HG03469 (cell line): ENCODE measurements around the gene GPR15LG.

Source experiments
- ATAC-seq: cut with Tn5 transposase; IDR thresholded peaks from one replicate; pipeline ENCODE4 v1.9.1; 2021; ENCODE audit warnings: mild to moderate bottlenecking, moderate library complexity, moderate number of reproducible peaks; ENCODE audit not compliant: unreplicated experiment

GPR15LG gene

GRCh38 chr10:84191106-84191505, 17.5 kb downstream of the GPR15LG start:
- ATAC-seq, result no peak

- no peak for ATAC-seq
These were observed 19.7 kb downstream of the GPR15LG start for GRCh38 chr10:84193327-84193726.

- ATAC-seq, result no peak
These were observed 20.3 kb downstream of the GPR15LG start for GRCh38 chr10:84193846-84194423.

- no peak for ATAC-seq
These were observed 20.9 kb downstream of the GPR15LG start, which contains the start of gene CDHR1 for GRCh38 chr10:84194424-84195043. Gene CDHR1 (plus strand): TSS chr10:84194537. CDS start chr10:84194761, 224 bp downstream.

- ATAC-seq, result no peak
These were observed 21.6 kb downstream of the GPR15LG start for GRCh38 chr10:84195044-84195830.

- ATAC-seq, result no peak
These were observed 22.5 kb downstream of the GPR15LG start for GRCh38 chr10:84196083-84196482.

GRCh38 chr10:84196941-84197340, 23.3 kb downstream of the GPR15LG start:
- ATAC-seq, result no peak

GRCh38 chr10:84197643-84198042, 24.0 kb downstream of the GPR15LG start:
- no peak for ATAC-seq

- no peak for ATAC-seq
These were observed 24.8 kb downstream of the GPR15LG start for GRCh38 chr10:84198206-84198915.

GRCh38 chr10:84200537-84201243, 27.1 kb downstream of the GPR15LG start:
- ATAC-seq, result no peak

- ATAC-seq, result no peak
These were observed 27.6 kb downstream of the GPR15LG start for GRCh38 chr10:84201244-84201606.

- ATAC-seq, result no peak
These were observed 28.1 kb downstream of the GPR15LG start for GRCh38 chr10:84201682-84202081.

- no peak for ATAC-seq
These were observed 28.7 kb downstream of the GPR15LG start for GRCh38 chr10:84202349-84202748.

- ATAC-seq, result no peak
These were observed 30.5 kb downstream of the GPR15LG start for GRCh38 chr10:84204122-84204521.

- ATAC-seq, result no peak
These were observed 31.0 kb downstream of the GPR15LG start for GRCh38 chr10:84204610-84205009.

GRCh38 chr10:84205049-84205852, 31.6 kb downstream of the GPR15LG start:
- ATAC-seq, result peak; percentile 74

- ATAC-seq, result no peak
These were observed 32.4 kb downstream of the GPR15LG start for GRCh38 chr10:84205853-84206525.

GRCh38 chr10:84208023-84208422, 34.4 kb downstream of the GPR15LG start:
- ATAC-seq, result no peak

- no peak for ATAC-seq
These were observed 38.0 kb downstream of the GPR15LG start for GRCh38 chr10:84211566-84211965.
